H9 (cell line): Measurements from ENCODE around the gene MAP3K2. TPM values are rescaled to one million over a fixed set of nuclear protein-coding genes. Genes with fewer than 3 reads are reported as not detected.

Experiments used
- DNase-seq: peaks from one replicate; pipeline ENCODE4 v3.0.0-alpha.2; 2017
- H2AFZ ChIP-seq: one replicate; pipeline ENCODE4 v1.6.1; 2013; ENCODE audit warnings: mild to moderate bottlenecking, low read length, control low read depth, moderate library complexity
- H2AK5ac ChIP-seq: 2 replicates; pipeline ENCODE4 v1.6.1; 2013; ENCODE audit warnings: low read length, control low read depth, mixed read lengths; ENCODE audit not compliant: insufficient read length
- H2BK120ac ChIP-seq: one replicate; pipeline ENCODE4 v1.6.1; 2013; ENCODE audit warnings: low read depth, mild to moderate bottlenecking, low read length, control low read depth, inconsistent platforms; ENCODE audit not compliant: poor library complexity, severe bottlenecking
- H2BK12ac ChIP-seq: 2 replicates; pipeline ENCODE4 v1.6.1; 2013; ENCODE audit warnings: low read length, control low read depth, mixed read lengths, low read depth; ENCODE audit not compliant: insufficient read length
- H2BK15ac ChIP-seq: 2 replicates; pipeline ENCODE4 v1.6.1; 2013; ENCODE audit warnings: low read depth, low read length, control low read depth
- H2BK20ac ChIP-seq: one replicate; pipeline ENCODE4 v1.6.1; 2013; ENCODE audit warnings: low read depth, mild to moderate bottlenecking, low read length, control low read depth, inconsistent platforms; ENCODE audit not compliant: poor library complexity, severe bottlenecking
- H2BK5ac ChIP-seq: 2 replicates; pipeline ENCODE4 v1.6.1; 2013; ENCODE audit warnings: low read length, control low read depth, mixed read lengths; ENCODE audit not compliant: insufficient read length
- H3K14ac ChIP-seq: 2 replicates; pipeline ENCODE4 v1.6.1; 2013; ENCODE audit warnings: low read length, control low read depth; ENCODE audit not compliant: insufficient read depth
- H3K18ac ChIP-seq: 2 replicates; pipeline ENCODE4 v1.6.1; 2013; ENCODE audit warnings: low read depth, mild to moderate bottlenecking, mixed read lengths, low read length, control low read depth; ENCODE audit not compliant: insufficient read length
- H3K23ac ChIP-seq: 2 replicates; pipeline ENCODE4 v1.6.1; 2013; ENCODE audit warnings: low read length, control low read depth, mixed read lengths, low read depth; ENCODE audit not compliant: insufficient read length
- H3K23me2 ChIP-seq: 2 replicates; pipeline ENCODE4 v1.6.1; 2013; ENCODE audit warnings: low read depth, mild to moderate bottlenecking, mixed read lengths, low read length, control low read depth; ENCODE audit not compliant: insufficient read length, poor library complexity, severe bottlenecking
- H3K27ac ChIP-seq: 2 replicates; pipeline ENCODE4 v1.5.1; 2013; ENCODE audit warnings: low read length, control low read depth, mixed read lengths, low read depth; ENCODE audit not compliant: insufficient read length
- H3K27me3 ChIP-seq: 2 replicates; pipeline ENCODE4 v1.6.1; 2013; ENCODE audit warnings: low read length, control low read depth, inconsistent platforms; ENCODE audit not compliant: insufficient read depth
- H3K4ac ChIP-seq: 2 replicates; pipeline ENCODE4 v1.6.1; 2013; ENCODE audit warnings: low read depth, mild to moderate bottlenecking, control low read depth, inconsistent platforms, low read length, moderate library complexity
- H3K4me1 ChIP-seq: 2 replicates; pipeline ENCODE4 v1.6.1; 2013; ENCODE audit warnings: low read length, control low read depth, inconsistent platforms; ENCODE audit not compliant: insufficient read depth
- H3K4me2 ChIP-seq: 2 replicates; pipeline ENCODE4 v1.6.1; 2013; ENCODE audit warnings: low read length, control low read depth, mixed read lengths; ENCODE audit not compliant: insufficient read length, insufficient read depth
- H3K56ac ChIP-seq: 2 replicates; pipeline ENCODE4 v1.6.1; 2013; ENCODE audit warnings: low read depth, mild to moderate bottlenecking, mixed read lengths, low read length, control low read depth; ENCODE audit not compliant: insufficient read length
- H3K79me1 ChIP-seq: 2 replicates; pipeline ENCODE4 v1.6.1; 2013; ENCODE audit warnings: low read depth, mild to moderate bottlenecking, moderate library complexity, low read length, control low read depth, inconsistent platforms; ENCODE audit not compliant: insufficient read depth, poor library complexity, severe bottlenecking
- H3K79me2 ChIP-seq: 2 replicates; pipeline ENCODE4 v1.6.1; 2013; ENCODE audit warnings: low read length, control low read depth, inconsistent platforms; ENCODE audit not compliant: insufficient read depth
- H3K9ac ChIP-seq: 2 replicates; pipeline ENCODE4 v1.6.1; 2013; ENCODE audit warnings: low read length, control low read depth, mixed read lengths; ENCODE audit not compliant: insufficient read length; ENCODE audit errors: extremely low read depth
- H3K9me3 ChIP-seq: one replicate; pipeline ENCODE4 v1.6.1; 2013; ENCODE audit warnings: low read depth, low read length, inconsistent platforms; ENCODE audit not compliant: control insufficient read depth
- H3T11ph ChIP-seq: one replicate; pipeline ENCODE4 v1.6.1; 2013; ENCODE audit warnings: mild to moderate bottlenecking, low read length, control low read depth, inconsistent platforms
- H4K20me1 ChIP-seq: one replicate; pipeline ENCODE4 v1.6.1; 2013; ENCODE audit not compliant: control insufficient read depth, insufficient read length, insufficient read depth
- H4K5ac ChIP-seq: 2 replicates; pipeline ENCODE4 v1.6.1; 2013; ENCODE audit warnings: low read depth, mild to moderate bottlenecking, mixed read lengths, low read length, control low read depth; ENCODE audit not compliant: insufficient read length
- H4K8ac ChIP-seq: replicated peaks from 2 replicates; pipeline ENCODE4 v1.6.1; 2013; ENCODE audit warnings: low read length, control low read depth, mixed read lengths, low read depth; ENCODE audit not compliant: insufficient read length
- H4K91ac ChIP-seq: 2 replicates; pipeline ENCODE4 v1.6.1; 2013; ENCODE audit warnings: low read depth, mild to moderate bottlenecking, moderate library complexity, mixed read lengths, low read length, control low read depth; ENCODE audit not compliant: insufficient read length
- H3K27ac Mint-ChIP-seq, 3 experiments: 2 replicates in 2 of 3; 3 replicates in 1 of 3; pipeline ENCODE4 v1.8.0; 2020 to 2021; ENCODE audit warnings: mixed read lengths in 3 of 3, mild to moderate bottlenecking in 1 of 3, moderate library complexity in 1 of 3
- H3K27me3 Mint-ChIP-seq: 2 replicates; pipeline ENCODE4 v1.8.0; 2021; ENCODE audit warnings: low read depth, mild to moderate bottlenecking, moderate library complexity, mixed read lengths
- H3K36me3 Mint-ChIP-seq, 3 experiments: 2 replicates in 2 of 3; 3 replicates in 1 of 3; pipeline ENCODE4 v1.8.0; 2020 to 2021; ENCODE audit warnings: low read depth in 3 of 3, mixed read lengths in 3 of 3; ENCODE audit not compliant: insufficient read depth in 1 of 3
- H3K4me1 Mint-ChIP-seq, 2 experiments: 2 replicates each; pipeline ENCODE4 v1.8.0; 2020; ENCODE audit warnings: mixed read lengths in 2 of 2
- H3K4me3 Mint-ChIP-seq, 2 experiments: 2 replicates in 1 of 2; 3 replicates in 1 of 2; pipeline ENCODE4 v1.8.0; 2020 to 2021; ENCODE audit warnings: mild to moderate bottlenecking in 2 of 2, mixed read lengths in 2 of 2, moderate library complexity in 1 of 2
- H3K9me3 Mint-ChIP-seq, 2 experiments: 2 replicates in 1 of 2; 3 replicates in 1 of 2; pipeline ENCODE4 v1.8.0; 2020; ENCODE audit warnings: mild to moderate bottlenecking in 2 of 2, mixed read lengths in 2 of 2, moderate library complexity in 1 of 2
- WGBS: extraction: QIAGEN DNeasy Blood & Tissue Kit; methylation state at CpG from one replicate; pipeline ENCODE4 v1.1.7; 2013; ENCODE audit warnings: missing lambda C conversion rate, low lambda C conversion rate, mixed read lengths; ENCODE audit not compliant: insufficient read length; ENCODE audit errors: extremely low coverage; 5-methylcytosine and 5-hydroxymethylcytosine counted together
- total RNA-seq: library from RNA; stranded (reverse); gene quantifications from 2 replicates; pipeline ENCODE4 v1.2.1, GENCODE V29; 2021
- TF ChIP-seq, protein P1 (sequence below): fragments of 200-600 bp; sonication (generic); conservative IDR thresholded peaks from 3 replicates; pipeline ENCODE4 v1.8.0; 2021; ENCODE audit warnings: antibody characterized with exemption, mild to moderate bottlenecking

Gene MAP3K2
- total RNA-seq, 1 experiment from 2014 or later, result 25.8 TPM

DNA sequence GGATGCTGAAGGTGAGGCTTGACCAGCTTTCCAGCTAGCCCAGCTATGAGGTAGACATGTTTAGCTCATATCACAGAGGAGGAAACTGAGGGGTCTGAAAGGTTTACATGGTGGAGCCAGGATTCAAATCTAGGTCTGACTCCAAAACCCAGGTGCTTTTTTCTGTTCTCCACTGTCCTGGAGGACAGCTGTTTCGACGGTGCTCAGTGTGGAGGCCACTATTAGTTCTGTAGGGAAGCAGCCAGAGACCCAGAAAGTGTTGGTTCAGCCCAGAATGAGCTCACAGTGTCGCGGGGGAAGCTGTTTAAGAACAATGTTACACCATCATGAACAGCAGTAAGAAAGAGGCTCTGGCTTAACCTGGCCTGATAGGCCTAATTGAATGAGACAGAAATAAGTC lies 41.5 kb upstream of the MAP3K2 start:
- no peaks in the 10 kb centered on the region; a peak in 1 of 7 replicates for H3K36me3 Mint-ChIP-seq
- Histone ChIP-seq H3K79me2 (no peaks in the 10 kb centered on the region), H2BK20ac (no peak overlapping the region), H4K91ac (no peak overlapping the region), H2BK120ac (no peak overlapping the region), H2BK15ac (no peak overlapping the region), H3K27ac (no peak overlapping the region), H3K4ac (no peak overlapping the region), H3K56ac (no peak overlapping the region), H3K18ac (no peak overlapping the region), H3K4me2 (no peak overlapping the region), H2AFZ (no peak overlapping the region), H3K79me1 (no peaks in the 10 kb centered on the region), H4K5ac (no peak overlapping the region), H3K27me3 (no peaks in the 10 kb centered on the region), H3K23me2 (no peaks in the 10 kb centered on the region), H2BK5ac (no peak overlapping the region), H3K4me1 (no peaks in the 10 kb centered on the region), H3K23ac (no peak overlapping the region), H4K8ac (no peak overlapping the region), H2AK5ac (no peak overlapping the region), H2BK12ac (no peak overlapping the region), H3T11ph (no peak overlapping the region), H4K20me1 (no peaks in the 10 kb centered on the region), H3K9ac (no peak overlapping the region), H3K14ac (no peak overlapping the region), H3K9me3 (no peaks in the 10 kb centered on the region)
- TF ChIP-seq, protein P1, sequence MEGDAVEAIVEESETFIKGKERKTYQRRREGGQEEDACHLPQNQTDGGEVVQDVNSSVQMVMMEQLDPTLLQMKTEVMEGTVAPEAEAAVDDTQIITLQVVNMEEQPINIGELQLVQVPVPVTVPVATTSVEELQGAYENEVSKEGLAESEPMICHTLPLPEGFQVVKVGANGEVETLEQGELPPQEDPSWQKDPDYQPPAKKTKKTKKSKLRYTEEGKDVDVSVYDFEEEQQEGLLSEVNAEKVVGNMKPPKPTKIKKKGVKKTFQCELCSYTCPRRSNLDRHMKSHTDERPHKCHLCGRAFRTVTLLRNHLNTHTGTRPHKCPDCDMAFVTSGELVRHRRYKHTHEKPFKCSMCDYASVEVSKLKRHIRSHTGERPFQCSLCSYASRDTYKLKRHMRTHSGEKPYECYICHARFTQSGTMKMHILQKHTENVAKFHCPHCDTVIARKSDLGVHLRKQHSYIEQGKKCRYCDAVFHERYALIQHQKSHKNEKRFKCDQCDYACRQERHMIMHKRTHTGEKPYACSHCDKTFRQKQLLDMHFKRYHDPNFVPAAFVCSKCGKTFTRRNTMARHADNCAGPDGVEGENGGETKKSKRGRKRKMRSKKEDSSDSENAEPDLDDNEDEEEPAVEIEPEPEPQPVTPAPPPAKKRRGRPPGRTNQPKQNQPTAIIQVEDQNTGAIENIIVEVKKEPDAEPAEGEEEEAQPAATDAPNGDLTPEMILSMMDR, result no peak
- H3K4me3 Mint-ChIP-seq, result no peak overlapping the region
- DNase-seq, result no peak
- peaks cover 8 to 12% of the 10 kb centered on the region in 2 experiments for H3K4me1 Mint-ChIP-seq
- no CpG with 5 or more reads among the region's 4 CpGs for WGBS
- peaks cover 0 to 2% of the 10 kb centered on the region in 2 experiments; a peak in 1 of 5 replicates for H3K9me3 Mint-ChIP-seq
- peaks cover 10% of the 10 kb centered on the region for H3K27me3 Mint-ChIP-seq
- 0 out of 7 replicates have a peak overlapping the region, but pooled peaks of 1 of the 3 experiments have one; percentile 13 for H3K27ac Mint-ChIP-seq
